Measurements from ENCODE around the gene CCDC146.
"Not testable (repeated sequence)": the region's sequence is repeated elsewhere in the genome, so short reads cannot be mapped to it uniquely, and the experiment has no call there.

GRCh38 chr7:77105904-77106303 is 16.5 kb upstream of the CCDC146 start:
- TF ChIP-seq, protein P1, sequence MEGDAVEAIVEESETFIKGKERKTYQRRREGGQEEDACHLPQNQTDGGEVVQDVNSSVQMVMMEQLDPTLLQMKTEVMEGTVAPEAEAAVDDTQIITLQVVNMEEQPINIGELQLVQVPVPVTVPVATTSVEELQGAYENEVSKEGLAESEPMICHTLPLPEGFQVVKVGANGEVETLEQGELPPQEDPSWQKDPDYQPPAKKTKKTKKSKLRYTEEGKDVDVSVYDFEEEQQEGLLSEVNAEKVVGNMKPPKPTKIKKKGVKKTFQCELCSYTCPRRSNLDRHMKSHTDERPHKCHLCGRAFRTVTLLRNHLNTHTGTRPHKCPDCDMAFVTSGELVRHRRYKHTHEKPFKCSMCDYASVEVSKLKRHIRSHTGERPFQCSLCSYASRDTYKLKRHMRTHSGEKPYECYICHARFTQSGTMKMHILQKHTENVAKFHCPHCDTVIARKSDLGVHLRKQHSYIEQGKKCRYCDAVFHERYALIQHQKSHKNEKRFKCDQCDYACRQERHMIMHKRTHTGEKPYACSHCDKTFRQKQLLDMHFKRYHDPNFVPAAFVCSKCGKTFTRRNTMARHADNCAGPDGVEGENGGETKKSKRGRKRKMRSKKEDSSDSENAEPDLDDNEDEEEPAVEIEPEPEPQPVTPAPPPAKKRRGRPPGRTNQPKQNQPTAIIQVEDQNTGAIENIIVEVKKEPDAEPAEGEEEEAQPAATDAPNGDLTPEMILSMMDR (IDR thresholded peaks at IDR 0.05): not testable (repeated sequence)
- TF ChIP-seq EZH2, EZH2phosphoT487 (IDR thresholded peaks at IDR 0.05): not testable (repeated sequence)
